HepG2 (cell line): ENCODE data around the gene TECTB. TPM values are rescaled to one million over a fixed set of nuclear protein-coding genes. Genes with fewer than 3 reads are reported as not detected.
A peak's percentile ranks its signal among the peaks of the same experiment; 100 is the strongest.

Experiments used
- ARID3A ChIP-seq: IDR thresholded peaks from 2 replicates; pipeline ENCODE4 v1.6.1; 2012; ENCODE audit warnings: low read depth, low read length, improper control_type of control experiment
- FIP1L1 ChIP-seq: fragments of 200-400 bp; formaldehyde crosslinking; IDR thresholded peaks from 2 replicates; pipeline ENCODE4 v1.6.1; 2018; ENCODE audit warnings: low read depth, mild to moderate bottlenecking, low read length, moderate library complexity, borderline replicate concordance; ENCODE audit not compliant: insufficient read depth
- HNRNPL ChIP-seq: fragments of 200-400 bp; formaldehyde crosslinking; IDR thresholded peaks from 2 replicates; pipeline ENCODE4 v1.6.1; 2017; ENCODE audit warnings: mild to moderate bottlenecking, low read depth, low read length
- IKZF5 ChIP-seq: IDR thresholded peaks from 2 replicates; pipeline ENCODE4 v1.6.1; 2018; ENCODE audit warnings: missing genetic modification reagents, mild to moderate bottlenecking, missing compliant biosample characterization
- ISL2 ChIP-seq: sonication (generic); formaldehyde crosslinking; IDR thresholded peaks from 2 replicates; pipeline ENCODE4 v1.5.0; 2020; ENCODE audit warnings: missing genetic modification reagents
- PAWR ChIP-seq: sonication (generic); formaldehyde crosslinking; IDR thresholded peaks from 2 replicates; pipeline ENCODE4 v1.4.0; 2020; ENCODE audit warnings: missing genetic modification reagents, mild to moderate bottlenecking, borderline replicate concordance
- PRDM10 ChIP-seq: sonication (generic); formaldehyde crosslinking; IDR thresholded peaks from 2 replicates; pipeline ENCODE4 v1.4.0; 2020; ENCODE audit warnings: low read depth, missing genetic modification reagents
- SCMH1 ChIP-seq: sonication (generic); formaldehyde crosslinking; IDR thresholded peaks from 2 replicates; pipeline ENCODE4 v1.9.0; 2021; ENCODE audit warnings: missing genetic modification reagents, mild to moderate bottlenecking, borderline replicate concordance
- SPEN ChIP-seq: sonication (generic); formaldehyde crosslinking; IDR thresholded peaks from 2 replicates; pipeline ENCODE4 v1.5.1; 2020; ENCODE audit warnings: low read depth, mild to moderate bottlenecking, missing genetic modification reagents
- ZBTB4 ChIP-seq: sonication (generic); formaldehyde crosslinking; IDR thresholded peaks from 2 replicates; pipeline ENCODE4 v1.4.0; 2020; ENCODE audit warnings: missing genetic modification reagents, mild to moderate bottlenecking, borderline replicate concordance
- ZBTB44 ChIP-seq: sonication (generic); formaldehyde crosslinking; IDR thresholded peaks from 2 replicates; pipeline ENCODE4 v1.4.0; 2020; ENCODE audit warnings: missing genetic modification reagents
- ZKSCAN8 ChIP-seq: IDR thresholded peaks from 2 replicates; pipeline ENCODE4 v1.6.1; 2016; ENCODE audit warnings: borderline replicate concordance, missing genetic modification reagents, missing compliant biosample characterization
- ZNF7 ChIP-seq: IDR thresholded peaks from 2 replicates; pipeline ENCODE4 v1.6.1; 2016; ENCODE audit warnings: missing biosample characterization, missing genetic modification reagents
- ZNF784 ChIP-seq: sonication (generic); formaldehyde crosslinking; IDR thresholded peaks from 2 replicates; pipeline ENCODE4 v1.5.1; 2020; ENCODE audit warnings: missing genetic modification reagents, mild to moderate bottlenecking, borderline replicate concordance
- ZNF850 ChIP-seq: sonication (generic); formaldehyde crosslinking; conservative IDR thresholded peaks from 2 replicates; pipeline ENCODE4 v1.9.0; 2021; ENCODE audit warnings: mild to moderate bottlenecking, missing genetic modification reagents
- ZZZ3 ChIP-seq: sonication (generic); formaldehyde crosslinking; IDR thresholded peaks from 2 replicates; pipeline ENCODE4 v1.4.0; 2020; ENCODE audit warnings: missing genetic modification reagents, mild to moderate bottlenecking, borderline replicate concordance
- polyA plus RNA-seq, 8 experiments: library from polyadenylated mRNA; depleted of rRNA in 3 of 8; stranded (reverse) in 7 of 8; unstranded in 1 of 8; fragments of >200 nt; fragmentation: Illumina TruSeq in 4 of 8; extraction: Trizol in 4 of 8; gene quantifications; 2 replicates each; pipeline versions ENCODE4 v1.2.1 to v1.2.3, GENCODE V29; 2011 to 2016; ENCODE audit warnings: low read depth in 4 of 8, missing spikeins in 1 of 8, mixed read lengths in 1 of 8; ENCODE audit not compliant: insufficient read depth in 1 of 8
- total RNA-seq, 5 experiments: library from RNA; depleted of rRNA; stranded (reverse); fragments of >200 nt; fragmentation: Illumina TruSeq; extraction: Trizol; gene quantifications; 2 replicates each; pipeline ENCODE4 v1.2.3, GENCODE V29; 2016; ENCODE audit warnings: low read depth in 1 of 5

The TECTB gene
- total and polyA plus RNA-seq, 2 of the 13 experiments (the other 11 are each of a cell fraction or from before 2014, with no cell fraction given): 0.78 to 1.8 TPM

- TF ChIP-seq ZBTB4 (CRISPR knock-in tag) (no peak), SPEN (CRISPR knock-in tag) (peak; percentile 56; the same call in 1 of the 2 replicates), PAWR (no peak), HNRNPL (no peak), SCMH1 (no peak), ZNF850 (CRISPR knock-in tag) (no peak), ZBTB44 (CRISPR knock-in tag) (no peak), ARID3A (peak; percentile 73; the same call in 1 of the 2 replicates), ZZZ3 (CRISPR knock-in tag) (no peak), ZNF784 (CRISPR knock-in tag) (no peak), ISL2 (CRISPR knock-in tag) (peak; percentile 87), FIP1L1 (no peak), ZKSCAN8 (CRISPR knock-in tag) (peak; percentile 45; the same call in 1 of the 2 replicates), IKZF5 (CRISPR knock-in tag) (peak; percentile 71; the same call in 1 of the 2 replicates), ZNF7 (no peak), PRDM10 (CRISPR knock-in tag) (0 out of 2 replicates have a peak, but pooled peaks have one; percentile 33)
Observed at GRCh38 chr10:112265745-112266144, 17.5 kb upstream of the TECTB start (continued).
